Pancreas (tissue), 10 donors: ENCODE measurements around the gene FAT2. TPM values are rescaled to one million over a fixed set of nuclear protein-coding genes. Genes with fewer than 3 reads are reported as not detected.

ENCODE experiments used
- ATAC-seq, 4 donors: fragments of 200-7000 bp; cut with Tn5 transposase; one replicate each; pipeline versions ENCODE4 v1.8.0 to v1.9.1; 2020; ENCODE audit warnings: mild to moderate bottlenecking in 4 of 4, moderate library complexity in 4 of 4
- DNase-seq, 6 donors: peaks; one replicate each; pipeline ENCODE4 v3.0.0-alpha.2; 2020
- FAIRE-seq: peaks from 2 replicates; lab custom pipeline; 2012; peaks lifted over from hg19 to GRCh38; lab: Jason Lieb, UNC
- H3K27ac ChIP-seq, 4 donors: fragments of 200-600 bp; sonication (generic); 1 replicate in 3 of 4; 2 replicates in 1 of 4; pipeline versions ENCODE4 v1.5.0 to v1.8.0; 2020
- H3K27me3 ChIP-seq, 4 donors: fragments of 200-600 bp; one replicate each; pipeline ENCODE4 v1.8.0; 2021
- H3K36me3 ChIP-seq, 3 donors: fragments of 200-600 bp; sonication (generic) in 1 of 3; one replicate each; pipeline versions ENCODE4 v1.5.0 to v1.8.0; 2020 to 2021
- H3K4me1 ChIP-seq, 3 donors: fragments of 200-600 bp; one replicate each; pipeline ENCODE4 v1.8.0; 2021
- H3K4me3 ChIP-seq, 4 donors: fragments of 200-600 bp; sonication (generic) in 2 of 4; one replicate each; pipeline versions ENCODE4 v1.5.0 to v1.8.0; 2020 to 2021
- H3K9me3 ChIP-seq, 4 donors: fragments of 200-600 bp; one replicate each; pipeline ENCODE4 v1.8.0; 2021
- WGBS, 2 donors: extraction: QIAGEN DNeasy Blood & Tissue Kit; methylation state at CpG; one replicate each; pipeline ENCODE4 v1.1.7; 2013; 5-methylcytosine and 5-hydroxymethylcytosine counted together
- intact Hi-C, 3 donors: fragments of 100-400 bp; cut with DNase I; formaldehyde crosslinking; loops; one replicate each; pipeline versions ENCODE4 v1.11.1 to v1.14.2; 2022
- polyA plus RNA-seq, 2 donors: library from polyadenylated mRNA; stranded (reverse); fragments of 200-250 nt; gene quantifications; one replicate each; pipeline ENCODE4 v1.2.3, GENCODE V29; 2013
- total RNA-seq, 6 donors: library from RNA; stranded (reverse); fragmentation: NEBNext Ultra II Directional in 4 of 6; extraction: Animal tissue kit (Norgen Biotek cat#: 25700) in 4 of 6; gene quantifications; one replicate each; pipeline versions ENCODE4 v1.2.1 to v1.2.4, GENCODE V29; 2021 to 2023
- TF ChIP-seq, protein P1 (sequence below), 4 donors: fragments of 200-600 bp; sonication (generic) in 3 of 4; IDR thresholded peaks; one replicate each; pipeline versions ENCODE4 v1.5.0 to v1.8.0; 2021; ENCODE audit warnings: antibody characterized with exemption in 4 of 4
- donor health status: healthy with polysubstance abuse.
- donor health status: DM: no; HTN: no; CAD: no; lungs with moderate emphysema.
- donor health status: DM: no; HTN: no; CAD: no.
- donor health status: control.
- donor health status: control.
- donor health status: Bipolar disorder and iron deficiency.
- donor health status: DM: yes; HTN: yes; CAD: no.
- donor health status: DM: no; HTN: no; CAD: no.
- donor health status: DM: no; HTN: no; CAD: no.
- donor health status: DM: yes; HTN: yes; CAD: no.

Gene FAT2
- total and polyA plus RNA-seq, 8 donors = under 0.01 to 0.06 (median 0.03) TPM; not detected in 4

DNA sequence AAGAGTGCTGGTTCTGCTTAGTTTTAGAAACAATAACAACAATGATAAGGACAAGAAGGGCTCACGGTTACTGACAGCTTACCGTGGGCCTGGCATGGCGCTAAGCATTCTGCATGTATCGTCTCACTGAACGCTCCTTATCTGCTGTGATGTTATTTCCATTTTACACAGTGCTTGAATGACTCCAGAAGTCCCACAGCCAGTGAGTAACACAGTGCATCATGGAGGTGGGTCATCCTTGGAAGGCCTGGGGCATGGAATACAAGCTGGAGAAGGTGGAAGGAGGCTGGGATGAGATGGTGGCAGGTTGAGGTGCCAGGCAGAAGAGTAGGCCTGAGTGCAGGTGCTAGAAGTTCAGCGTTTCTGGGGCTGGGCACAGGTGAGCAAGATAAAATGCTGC lies 36.5 kb upstream of the FAT2 start:
- no peaks in the 10 kb centered on the region for H3K4me1 ChIP-seq
- WGBS, 2 donors = 74 to 77% methylated on average over 6 of the region's 6 CpGs
- TF ChIP-seq, protein P1, sequence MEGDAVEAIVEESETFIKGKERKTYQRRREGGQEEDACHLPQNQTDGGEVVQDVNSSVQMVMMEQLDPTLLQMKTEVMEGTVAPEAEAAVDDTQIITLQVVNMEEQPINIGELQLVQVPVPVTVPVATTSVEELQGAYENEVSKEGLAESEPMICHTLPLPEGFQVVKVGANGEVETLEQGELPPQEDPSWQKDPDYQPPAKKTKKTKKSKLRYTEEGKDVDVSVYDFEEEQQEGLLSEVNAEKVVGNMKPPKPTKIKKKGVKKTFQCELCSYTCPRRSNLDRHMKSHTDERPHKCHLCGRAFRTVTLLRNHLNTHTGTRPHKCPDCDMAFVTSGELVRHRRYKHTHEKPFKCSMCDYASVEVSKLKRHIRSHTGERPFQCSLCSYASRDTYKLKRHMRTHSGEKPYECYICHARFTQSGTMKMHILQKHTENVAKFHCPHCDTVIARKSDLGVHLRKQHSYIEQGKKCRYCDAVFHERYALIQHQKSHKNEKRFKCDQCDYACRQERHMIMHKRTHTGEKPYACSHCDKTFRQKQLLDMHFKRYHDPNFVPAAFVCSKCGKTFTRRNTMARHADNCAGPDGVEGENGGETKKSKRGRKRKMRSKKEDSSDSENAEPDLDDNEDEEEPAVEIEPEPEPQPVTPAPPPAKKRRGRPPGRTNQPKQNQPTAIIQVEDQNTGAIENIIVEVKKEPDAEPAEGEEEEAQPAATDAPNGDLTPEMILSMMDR (IDR thresholded peaks at IDR 0.05) = no peak
- H3K36me3 ChIP-seq = no peaks in the 10 kb centered on the region
- no peak overlapping the region for H3K27ac ChIP-seq
- H3K9me3 ChIP-seq = no peaks in the 10 kb centered on the region
- no peak for ATAC-seq
- no peak for FAIRE-seq
- peaks cover 0 to 1% (median 0%) of the 10 kb centered on the region in 4 donors for H3K27me3 ChIP-seq
- intact Hi-C loops = no loop called here
- H3K4me3 ChIP-seq = no peak overlapping the region
- DNase-seq = no peak

GRCh38 chr5:151625285-151625684 lies 34.2 kb upstream of the FAT2 start:
- H3K27me3 ChIP-seq = peaks cover 0 to 4% (median 0%) of the 10 kb centered on the region in 4 donors
- intact Hi-C loops = no loop called here
- ATAC-seq (no peak), DNase-seq (no peak), FAIRE-seq (no peak)
- no peak overlapping the region for H3K27ac ChIP-seq
- H3K4me1 ChIP-seq = no peaks in the 10 kb centered on the region
- H3K4me3 ChIP-seq = no peak overlapping the region
- WGBS, 2 donors = 73 to 78% methylated on average over 9 of the region's 9 CpGs
- no peaks in the 10 kb centered on the region for H3K36me3 ChIP-seq
- no peaks in the 10 kb centered on the region for H3K9me3 ChIP-seq
- TF ChIP-seq, protein P1 (IDR thresholded peaks at IDR 0.05) = no peak

- ATAC-seq = no peak
- no peaks in the 10 kb centered on the region for H3K4me1 ChIP-seq
- no peak overlapping the region for H3K4me3 ChIP-seq
- H3K36me3 ChIP-seq = no peaks in the 10 kb centered on the region
- WGBS, 2 donors = 53 to 74% methylated on average over 8 of the region's 8 CpGs
- peaks cover 0 to 4% (median 0%) of the 10 kb centered on the region in 4 donors for H3K27me3 ChIP-seq
- H3K9me3 ChIP-seq = no peaks in the 10 kb centered on the region
- TF ChIP-seq, protein P1 (IDR thresholded peaks at IDR 0.05) = no peak
- DNase-seq = no peak
- intact Hi-C loops = no loop called here
- FAIRE-seq = no peak
- H3K27ac ChIP-seq = no peak overlapping the region
These were observed 33.3 kb upstream of the FAT2 start for GRCh38 chr5:151624476-151624875.

DNA sequence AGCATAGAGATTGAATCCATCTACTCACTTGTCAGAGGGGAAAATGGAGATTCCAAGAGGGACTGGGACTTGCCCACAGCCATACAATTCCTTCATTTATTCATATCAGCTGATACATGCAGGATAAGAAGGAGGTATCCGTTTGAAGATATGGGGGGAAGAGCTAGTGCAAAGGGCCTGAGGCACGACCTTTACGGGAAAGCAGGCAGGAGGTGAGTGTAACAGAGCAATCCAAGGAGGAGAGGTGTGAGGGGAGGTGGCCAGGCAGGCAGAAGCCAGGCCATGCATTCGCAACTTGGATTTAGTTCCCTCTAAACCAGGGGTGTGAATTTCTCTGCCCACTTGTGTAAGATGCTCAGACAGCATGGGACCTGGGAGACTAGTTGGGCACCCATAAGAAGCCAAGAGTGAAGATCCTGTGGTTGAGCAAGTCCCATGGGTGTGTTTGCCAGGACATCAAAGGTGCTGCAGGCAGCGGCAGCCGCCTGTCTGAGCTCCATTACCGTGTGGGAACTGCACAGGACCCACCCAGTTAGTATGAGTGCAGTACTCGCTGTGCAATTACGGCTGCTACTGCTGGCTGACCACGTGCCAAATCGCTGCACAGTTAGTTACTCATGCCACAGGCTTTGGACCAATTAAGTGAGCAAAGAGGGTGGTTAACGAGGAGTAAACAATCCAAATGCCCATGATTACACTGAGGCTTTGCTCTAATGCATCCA lies 31.4 kb upstream of the FAT2 start:
- DNase-seq = no peak
- WGBS, 2 donors = 51 to 59% methylated on average over 12 of the region's 12 CpGs
- H3K4me3 ChIP-seq = no peak overlapping the region
- no peak for ATAC-seq
- TF ChIP-seq, protein P1 (IDR thresholded peaks at IDR 0.05) = no peak
- no peak for FAIRE-seq
- H3K9me3 ChIP-seq = no peaks in the 10 kb centered on the region
- no peaks in the 10 kb centered on the region for H3K36me3 ChIP-seq
- H3K27ac ChIP-seq = no peak overlapping the region
- H3K27me3 ChIP-seq = peaks cover 0 to 4% (median 0%) of the 10 kb centered on the region in 4 donors
- intact Hi-C loops = no loop called here
- no peaks in the 10 kb centered on the region for H3K4me1 ChIP-seq

GRCh38 chr5:151620461-151620840 lies 29.3 kb upstream of the FAT2 start:
- TF ChIP-seq, protein P1 (IDR thresholded peaks at IDR 0.05) = no peak
- WGBS, 2 donors = 77 to 92% methylated on average over 6 of the region's 6 CpGs
- H3K27ac ChIP-seq = no peak overlapping the region
- no peak for FAIRE-seq
- H3K9me3 ChIP-seq = no peaks in the 10 kb centered on the region
- ATAC-seq = no peak
- no peak overlapping the region for H3K4me3 ChIP-seq
- no peaks in the 10 kb centered on the region for H3K36me3 ChIP-seq
- intact Hi-C loops = no loop called here
- no peaks in the 10 kb centered on the region for H3K4me1 ChIP-seq
- H3K27me3 ChIP-seq = peaks cover 0 to 4% (median 0%) of the 10 kb centered on the region in 4 donors
- DNase-seq = no peak
